ENCODE results near the gene HIPK2. TPM values are rescaled to one million over a fixed set of nuclear protein-coding genes. Genes with fewer than 3 reads are reported as not detected.

HIPK2 gene
- total RNA-seq, 1 experiment from 2014 or later: 35.2 TPM

GRCh38 chr7:139753693-139754111 is 24.1 kb downstream of the HIPK2 start:
- Histone ChIP-seq H4K20me1 (ENCODE audit: insufficient read depth) (no peaks in the 10 kb centered on the region), H2AFZ (no peak overlapping the region), H3K4me2 (no peak overlapping the region), H3K36me3 (ENCODE audit: low read depth) (no peaks in the 10 kb centered on the region), H3K9me2 (ENCODE audit: insufficient read depth) (no peaks in the 10 kb centered on the region), H3K27ac (no peak overlapping the region), H3K27me3 (ENCODE audit: insufficient read depth, low read depth) (no peaks in the 10 kb centered on the region), H3K4me1 (replicated peaks; ENCODE audit: insufficient read depth) (no peaks in the 10 kb centered on the region), H3K4me3 (no peak overlapping the region), H3K79me2 (ENCODE audit: low read depth) (no peaks in the 10 kb centered on the region), H3K9me3 (ENCODE audit: insufficient read depth, low read depth) (no peaks in the 10 kb centered on the region), H3F3A (ENCODE audit: insufficient read depth, low read depth) (no peaks in the 10 kb centered on the region)
- ChIA-PET POLR2A (ENCODE audit: unreplicated experiment) (no interaction called here), CTCF (no interaction called here)
- BruUV-seq (replicated peaks): no TSS peak
- no peak for TF ChIP-seq EZH2 (IDR thresholded peaks at IDR 0.05; ENCODE audit: low read depth)
- no peak for DNase-seq
- intact Hi-C loops (cut with micrococcal nuclease; ENCODE audit: unreplicated experiment): no loop called here

GRCh38 chr7:139753081-139753692 is 24.6 kb downstream of the HIPK2 start:
- no peak for TF ChIP-seq EZH2 (IDR thresholded peaks at IDR 0.05; ENCODE audit: low read depth)
- 0 out of 2 replicates have a peak, but pooled peaks have one; percentile 14 for TF ChIP-seq CTCF (conservative IDR thresholded peaks at IDR 0.05)
- Histone ChIP-seq H3F3A (ENCODE audit: insufficient read depth, low read depth) (no peaks in the 10 kb centered on the region), H3K4me1 (replicated peaks; ENCODE audit: insufficient read depth) (no peaks in the 10 kb centered on the region), H3K9me2 (ENCODE audit: insufficient read depth) (no peaks in the 10 kb centered on the region), H3K27ac (no peak overlapping the region), H3K36me3 (ENCODE audit: low read depth) (no peaks in the 10 kb centered on the region), H4K20me1 (ENCODE audit: insufficient read depth) (0 out of 2 replicates have a peak, but pooled peaks cover 3% of the 10 kb centered on the region), H3K4me3 (no peak overlapping the region), H3K79me2 (ENCODE audit: low read depth) (no peaks in the 10 kb centered on the region), H3K27me3 (ENCODE audit: insufficient read depth, low read depth) (no peaks in the 10 kb centered on the region), H2AFZ (no peak overlapping the region), H3K9me3 (ENCODE audit: insufficient read depth, low read depth) (no peaks in the 10 kb centered on the region), H3K4me2 (no peak overlapping the region)
- no peak for DNase-seq
- BruUV-seq (replicated peaks): no TSS peak
- ChIA-PET POLR2A (ENCODE audit: unreplicated experiment) (no interaction called here), CTCF (no interaction called here)
- intact Hi-C loops (cut with micrococcal nuclease; ENCODE audit: unreplicated experiment): no loop called here

DNA sequence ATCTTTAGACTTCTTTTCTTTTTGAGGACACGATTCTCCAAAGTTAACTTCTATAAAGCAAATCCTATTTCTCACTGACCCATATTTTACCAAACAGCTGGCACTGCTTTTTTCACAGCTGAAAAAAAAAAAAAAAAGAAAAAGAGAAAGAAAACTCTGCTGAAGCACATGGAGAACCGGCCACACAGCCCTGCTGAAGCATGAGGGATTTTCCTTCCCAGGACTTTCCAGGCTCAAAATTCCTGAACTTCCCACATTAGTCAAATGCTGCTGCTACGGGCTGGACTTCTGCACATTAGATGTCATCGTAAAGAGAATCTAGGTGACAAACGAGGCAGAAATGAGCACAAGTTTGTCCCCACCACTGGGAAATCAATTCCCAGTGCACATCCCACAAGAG is 25.2 kb downstream of the HIPK2 start:
- intact Hi-C loops (cut with micrococcal nuclease; ENCODE audit: unreplicated experiment): no loop called here
- CTCF ChIA-PET: no interaction called here
- H3K4me1 ChIP-seq (replicated peaks; ENCODE audit: insufficient read depth): no peaks in the 10 kb centered on the region
- POLR2A ChIA-PET (ENCODE audit: unreplicated experiment): no interaction called here
- TF ChIP-seq EZH2 (IDR thresholded peaks at IDR 0.05; ENCODE audit: low read depth): no peak
- no peak for TF ChIP-seq CTCF (conservative IDR thresholded peaks at IDR 0.05)
- H4K20me1 ChIP-seq (ENCODE audit: insufficient read depth): 0 out of 2 replicates have a peak, but pooled peaks cover 5% of the 10 kb centered on the region
- no peaks in the 10 kb centered on the region for H3F3A ChIP-seq (ENCODE audit: insufficient read depth, low read depth)
- no peaks in the 10 kb centered on the region for H3K36me3 ChIP-seq (ENCODE audit: low read depth)
- no peak overlapping the region for H3K4me2 ChIP-seq
- H3K79me2 ChIP-seq (ENCODE audit: low read depth): no peaks in the 10 kb centered on the region
- no peak overlapping the region for H2AFZ ChIP-seq
- H3K4me3 ChIP-seq: no peak overlapping the region
- BruUV-seq (replicated peaks): no TSS peak
- H3K27me3 ChIP-seq (ENCODE audit: insufficient read depth, low read depth): no peaks in the 10 kb centered on the region
- H3K27ac ChIP-seq: no peak overlapping the region
- DNase-seq: no peak
- no peaks in the 10 kb centered on the region for H3K9me3 ChIP-seq (ENCODE audit: insufficient read depth, low read depth)
- H3K9me2 ChIP-seq (ENCODE audit: insufficient read depth): no peaks in the 10 kb centered on the region

GRCh38 chr7:139752148-139752547 is 25.6 kb downstream of the HIPK2 start:
- no peaks in the 10 kb centered on the region for H3K27me3 ChIP-seq (ENCODE audit: insufficient read depth, low read depth)
- no peak for TF ChIP-seq EZH2 (IDR thresholded peaks at IDR 0.05; ENCODE audit: low read depth)
- TF ChIP-seq CTCF (conservative IDR thresholded peaks at IDR 0.05): no peak
- no peaks in the 10 kb centered on the region for H3F3A ChIP-seq (ENCODE audit: insufficient read depth, low read depth)
- H3K4me2 ChIP-seq: no peak overlapping the region
- CTCF ChIA-PET: interaction anchor here (0.5 kb wide), 1 partner anchor 13 kb away, joined by 4 read pairs; no protein-coding TSS in a partner anchor
- no peak for DNase-seq
- no peaks in the 10 kb centered on the region for H3K9me2 ChIP-seq (ENCODE audit: insufficient read depth)
- H3K4me1 ChIP-seq (replicated peaks; ENCODE audit: insufficient read depth): no peaks in the 10 kb centered on the region
- no peaks in the 10 kb centered on the region for H3K9me3 ChIP-seq (ENCODE audit: insufficient read depth, low read depth)
- H3K27ac ChIP-seq: no peak overlapping the region
- POLR2A ChIA-PET (ENCODE audit: unreplicated experiment): no interaction called here
- no TSS peak for BruUV-seq (replicated peaks)
- H3K4me3 ChIP-seq: no peak overlapping the region
- intact Hi-C loops (cut with micrococcal nuclease; ENCODE audit: unreplicated experiment): no loop called here
- H4K20me1 ChIP-seq (ENCODE audit: insufficient read depth): 0 out of 2 replicates have a peak, but pooled peaks cover 5% of the 10 kb centered on the region
- H3K79me2 ChIP-seq (ENCODE audit: low read depth): no peaks in the 10 kb centered on the region
- H3K36me3 ChIP-seq (ENCODE audit: low read depth): no peaks in the 10 kb centered on the region
- no peak overlapping the region for H2AFZ ChIP-seq
